ENCODE results near the gene AIG1. TPM values are rescaled to one million over a fixed set of nuclear protein-coding genes. Genes with fewer than 3 reads are reported as not detected.

The AIG1 gene
- polyA plus RNA-seq, 1 donor from 2014 or later, result 23.2 TPM

DNA sequence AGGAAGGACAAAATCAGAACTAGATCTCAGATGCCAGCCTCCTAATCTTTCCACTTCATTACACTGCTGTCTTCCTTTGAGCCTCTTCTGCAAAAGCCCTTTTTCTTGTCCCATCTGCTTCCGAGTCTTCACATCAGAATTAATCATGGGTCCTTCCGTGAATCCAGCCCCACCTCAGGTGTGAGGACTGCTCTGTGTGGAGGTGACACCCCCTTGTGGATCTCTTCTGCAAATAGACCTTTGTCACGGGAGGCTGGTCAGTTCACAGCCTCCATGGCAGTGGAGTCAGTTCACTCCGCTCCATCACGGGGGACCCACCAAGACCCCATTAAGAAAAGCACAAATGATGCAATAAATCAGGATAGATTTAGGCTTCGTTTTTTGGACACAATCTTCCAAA is 218.7 kb downstream of the AIG1 start:
- Histone ChIP-seq H3K27me3 (ENCODE audit: insufficient read depth, low read depth, low read length) (no peaks in the 10 kb centered on the region), H2AFZ (ENCODE audit: low read depth, low read length) (no peak overlapping the region), H3K4me2 (ENCODE audit: low read length) (no peak overlapping the region), H3F3A (ENCODE audit: insufficient read depth, low read length, poor library complexity, severe bottlenecking) (no peaks in the 10 kb centered on the region), H3K27ac (ENCODE audit: low read length) (no peak overlapping the region), H3K4me3 (ENCODE audit: low read length) (no peak overlapping the region), H3K9me2 (ENCODE audit: insufficient read depth, low read length) (no peaks in the 10 kb centered on the region), H3K36me3 (ENCODE audit: insufficient read depth, low read length) (no peaks in the 10 kb centered on the region), H4K20me1 (ENCODE audit: insufficient read depth) (no peaks in the 10 kb centered on the region), H3K9me3 (ENCODE audit: low read length) (no peaks in the 10 kb centered on the region), H3K9ac (ENCODE audit: low read length) (no peak overlapping the region), H3K79me2 (replicated peaks; ENCODE audit: insufficient read depth, low read length) (no peaks in the 10 kb centered on the region)
- no peak for TF ChIP-seq EZH2 (IDR thresholded peaks at IDR 0.05; ENCODE audit: borderline replicate concordance, insufficient read depth, low read length, poor library complexity, severe bottlenecking)
- no peak for TF ChIP-seq TAF1 (IDR thresholded peaks at IDR 0.05; ENCODE audit: low read depth)
- TF ChIP-seq RAD21 (conservative IDR thresholded peaks at IDR 0.05), result no peak
- TF ChIP-seq POLR2AphosphoS5 (IDR thresholded peaks at IDR 0.05), result no peak
- no peak for TF ChIP-seq SMC3 (conservative IDR thresholded peaks at IDR 0.05; ENCODE audit: poor library complexity)
- TF ChIP-seq, protein P1, sequence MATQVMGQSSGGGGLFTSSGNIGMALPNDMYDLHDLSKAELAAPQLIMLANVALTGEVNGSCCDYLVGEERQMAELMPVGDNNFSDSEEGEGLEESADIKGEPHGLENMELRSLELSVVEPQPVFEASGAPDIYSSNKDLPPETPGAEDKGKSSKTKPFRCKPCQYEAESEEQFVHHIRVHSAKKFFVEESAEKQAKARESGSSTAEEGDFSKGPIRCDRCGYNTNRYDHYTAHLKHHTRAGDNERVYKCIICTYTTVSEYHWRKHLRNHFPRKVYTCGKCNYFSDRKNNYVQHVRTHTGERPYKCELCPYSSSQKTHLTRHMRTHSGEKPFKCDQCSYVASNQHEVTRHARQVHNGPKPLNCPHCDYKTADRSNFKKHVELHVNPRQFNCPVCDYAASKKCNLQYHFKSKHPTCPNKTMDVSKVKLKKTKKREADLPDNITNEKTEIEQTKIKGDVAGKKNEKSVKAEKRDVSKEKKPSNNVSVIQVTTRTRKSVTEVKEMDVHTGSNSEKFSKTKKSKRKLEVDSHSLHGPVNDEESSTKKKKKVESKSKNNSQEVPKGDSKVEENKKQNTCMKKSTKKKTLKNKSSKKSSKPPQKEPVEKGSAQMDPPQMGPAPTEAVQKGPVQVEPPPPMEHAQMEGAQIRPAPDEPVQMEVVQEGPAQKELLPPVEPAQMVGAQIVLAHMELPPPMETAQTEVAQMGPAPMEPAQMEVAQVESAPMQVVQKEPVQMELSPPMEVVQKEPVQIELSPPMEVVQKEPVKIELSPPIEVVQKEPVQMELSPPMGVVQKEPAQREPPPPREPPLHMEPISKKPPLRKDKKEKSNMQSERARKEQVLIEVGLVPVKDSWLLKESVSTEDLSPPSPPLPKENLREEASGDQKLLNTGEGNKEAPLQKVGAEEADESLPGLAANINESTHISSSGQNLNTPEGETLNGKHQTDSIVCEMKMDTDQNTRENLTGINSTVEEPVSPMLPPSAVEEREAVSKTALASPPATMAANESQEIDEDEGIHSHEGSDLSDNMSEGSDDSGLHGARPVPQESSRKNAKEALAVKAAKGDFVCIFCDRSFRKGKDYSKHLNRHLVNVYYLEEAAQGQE (IDR thresholded peaks at IDR 0.05; ENCODE audit: borderline replicate concordance), result no peak
- TF ChIP-seq, protein P2, sequence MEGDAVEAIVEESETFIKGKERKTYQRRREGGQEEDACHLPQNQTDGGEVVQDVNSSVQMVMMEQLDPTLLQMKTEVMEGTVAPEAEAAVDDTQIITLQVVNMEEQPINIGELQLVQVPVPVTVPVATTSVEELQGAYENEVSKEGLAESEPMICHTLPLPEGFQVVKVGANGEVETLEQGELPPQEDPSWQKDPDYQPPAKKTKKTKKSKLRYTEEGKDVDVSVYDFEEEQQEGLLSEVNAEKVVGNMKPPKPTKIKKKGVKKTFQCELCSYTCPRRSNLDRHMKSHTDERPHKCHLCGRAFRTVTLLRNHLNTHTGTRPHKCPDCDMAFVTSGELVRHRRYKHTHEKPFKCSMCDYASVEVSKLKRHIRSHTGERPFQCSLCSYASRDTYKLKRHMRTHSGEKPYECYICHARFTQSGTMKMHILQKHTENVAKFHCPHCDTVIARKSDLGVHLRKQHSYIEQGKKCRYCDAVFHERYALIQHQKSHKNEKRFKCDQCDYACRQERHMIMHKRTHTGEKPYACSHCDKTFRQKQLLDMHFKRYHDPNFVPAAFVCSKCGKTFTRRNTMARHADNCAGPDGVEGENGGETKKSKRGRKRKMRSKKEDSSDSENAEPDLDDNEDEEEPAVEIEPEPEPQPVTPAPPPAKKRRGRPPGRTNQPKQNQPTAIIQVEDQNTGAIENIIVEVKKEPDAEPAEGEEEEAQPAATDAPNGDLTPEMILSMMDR (IDR thresholded peaks at IDR 0.05; ENCODE audit: poor library complexity, severe bottlenecking), result no peak
- no peak for TF ChIP-seq EP300 (conservative IDR thresholded peaks at IDR 0.05; ENCODE audit: poor library complexity, severe bottlenecking)
- TF ChIP-seq MXI1 (conservative IDR thresholded peaks at IDR 0.05; ENCODE audit: poor library complexity, severe bottlenecking), result no peak

DNA sequence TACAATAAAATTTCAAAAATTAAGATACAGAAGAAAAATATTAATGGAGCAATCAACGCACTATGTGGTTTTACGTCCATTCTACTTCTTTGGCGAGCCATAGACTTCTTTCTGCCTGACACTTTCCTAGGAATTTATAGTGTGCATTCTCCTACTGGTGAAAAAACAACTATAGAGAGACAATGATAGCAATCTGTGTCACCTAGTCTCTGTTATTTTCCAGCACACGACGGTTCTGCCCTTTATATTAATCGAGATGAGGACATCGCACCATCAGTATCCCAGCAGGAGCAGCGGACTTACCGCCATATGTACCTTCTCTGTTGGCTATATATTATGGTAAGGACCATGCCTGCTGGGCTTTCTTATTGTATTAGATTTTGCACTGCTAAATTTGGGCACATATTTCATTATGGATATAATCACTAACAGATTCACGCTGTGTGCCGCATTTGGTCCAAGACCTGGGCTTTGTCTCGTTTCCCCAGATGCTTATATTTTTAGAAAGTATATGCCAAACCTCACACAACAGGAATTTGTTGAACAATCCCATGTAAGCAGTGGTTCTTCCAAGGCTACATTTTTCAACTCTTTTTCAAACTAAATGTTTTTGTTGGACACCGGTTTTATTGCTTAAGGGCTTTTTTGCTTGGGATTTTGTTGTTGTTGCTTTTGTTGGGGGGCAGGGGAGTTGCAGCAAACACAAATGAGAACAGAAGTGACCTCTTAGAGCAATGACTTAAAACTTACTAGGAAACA is 223.4 kb downstream of the AIG1 start:
- no peaks in the 10 kb centered on the region for H3K36me3 ChIP-seq (ENCODE audit: insufficient read depth, low read length)
- H3K27ac ChIP-seq (ENCODE audit: low read length), result no peak overlapping the region
- H3K4me3 ChIP-seq (ENCODE audit: low read length), result no peak overlapping the region
- TF ChIP-seq EP300 (conservative IDR thresholded peaks at IDR 0.05; ENCODE audit: poor library complexity, severe bottlenecking) (no peak), RAD21 (conservative IDR thresholded peaks at IDR 0.05) (no peak), TAF1 (IDR thresholded peaks at IDR 0.05; ENCODE audit: low read depth) (no peak), EZH2 (IDR thresholded peaks at IDR 0.05; ENCODE audit: borderline replicate concordance, insufficient read depth, low read length, poor library complexity, severe bottlenecking) (no peak)
- H4K20me1 ChIP-seq (ENCODE audit: insufficient read depth), result no peaks in the 10 kb centered on the region
- H3K9ac ChIP-seq (ENCODE audit: low read length), result no peak overlapping the region
- H3K4me2 ChIP-seq (ENCODE audit: low read length), result no peak overlapping the region
- H3F3A ChIP-seq (ENCODE audit: insufficient read depth, low read length, poor library complexity, severe bottlenecking), result no peaks in the 10 kb centered on the region
- no peaks in the 10 kb centered on the region for H3K9me2 ChIP-seq (ENCODE audit: insufficient read depth, low read length)
- no peaks in the 10 kb centered on the region for H3K9me3 ChIP-seq (ENCODE audit: low read length)
- H2AFZ ChIP-seq (ENCODE audit: low read depth, low read length), result no peak overlapping the region
- no peaks in the 10 kb centered on the region for H3K27me3 ChIP-seq (ENCODE audit: insufficient read depth, low read depth, low read length)
- no peaks in the 10 kb centered on the region for H3K79me2 ChIP-seq (replicated peaks; ENCODE audit: insufficient read depth, low read length)
